ENCODE data around the gene ZNF580. TPM values are rescaled to one million over a fixed set of nuclear protein-coding genes. Genes with fewer than 3 reads are reported as not detected.

ZNF580 gene
- total RNA-seq, 2 experiments from 2014 or later = 24.4 to 50.0 TPM

DNA sequence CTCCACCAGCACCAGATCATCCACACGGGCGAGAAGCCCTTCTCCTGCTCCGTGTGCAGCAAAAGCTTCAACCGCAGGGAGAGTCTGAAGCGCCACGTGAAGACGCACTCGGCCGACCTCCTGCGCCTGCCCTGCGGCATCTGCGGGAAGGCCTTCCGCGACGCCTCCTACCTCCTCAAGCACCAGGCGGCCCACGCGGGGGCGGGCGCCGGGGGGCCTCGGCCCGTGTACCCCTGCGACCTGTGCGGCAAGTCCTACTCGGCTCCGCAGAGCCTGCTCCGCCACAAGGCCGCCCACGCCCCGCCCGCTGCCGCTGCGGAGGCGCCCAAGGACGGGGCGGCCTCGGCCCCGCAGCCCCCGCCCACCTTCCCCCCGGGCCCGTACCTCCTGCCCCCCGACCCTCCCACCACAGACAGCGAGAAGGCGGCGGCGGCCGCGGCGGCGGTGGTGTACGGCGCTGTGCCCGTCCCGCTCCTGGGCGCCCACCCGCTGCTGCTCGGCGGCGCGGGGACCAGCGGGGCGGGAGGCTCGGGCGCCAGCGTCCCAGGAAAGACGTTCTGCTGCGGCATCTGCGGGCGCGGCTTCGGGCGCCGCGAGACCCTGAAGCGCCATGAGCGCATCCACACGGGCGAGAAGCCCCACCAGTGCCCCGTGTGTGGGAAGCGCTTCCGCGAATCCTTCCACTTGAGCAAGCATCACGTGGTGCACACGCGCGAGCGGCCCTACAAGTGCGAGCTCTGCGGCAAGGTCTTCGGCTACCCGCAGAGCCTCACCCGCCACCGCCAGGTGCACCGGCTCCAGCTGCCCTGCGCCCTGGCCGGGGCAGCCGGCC is 25.9 kb upstream of the ZNF580 start:
- no peak overlapping the region for H3K4me2 ChIP-seq (ENCODE audit: low read length)
- no peaks in the 10 kb centered on the region for H3K4me1 ChIP-seq (ENCODE audit: insufficient read depth, low read length, poor library complexity, severe bottlenecking)
- DNase-seq (ENCODE audit: low spot score) = no peak
- H3K36me3 ChIP-seq (ENCODE audit: insufficient read depth, low read length) = peaks cover 39% of the 10 kb centered on the region
- intact Hi-C loops (cut with micrococcal nuclease; ENCODE audit: unreplicated experiment) = no loop called here
- POLR2A ChIA-PET = no interaction called here
- no peak overlapping the region for H2AFZ ChIP-seq (ENCODE audit: low read length)
- BruUV-seq (replicated peaks) = no TSS peak
- H3K9me3 ChIP-seq (ENCODE audit: low read length) = no peaks in the 10 kb centered on the region
- no peaks in the 10 kb centered on the region for H3K9me2 ChIP-seq (ENCODE audit: insufficient read depth, low read length)
- H3K79me2 ChIP-seq (ENCODE audit: insufficient read depth, low read depth, low read length) = no peaks in the 10 kb centered on the region
- H3K4me3 ChIP-seq (ENCODE audit: low read depth, low read length, poor library complexity, severe bottlenecking) = no peak overlapping the region
- TF ChIP-seq EZH2phosphoT487 (IDR thresholded peaks at IDR 0.05; ENCODE audit: borderline replicate concordance, low read depth, low read length) = no peak
- TF ChIP-seq, protein P1, sequence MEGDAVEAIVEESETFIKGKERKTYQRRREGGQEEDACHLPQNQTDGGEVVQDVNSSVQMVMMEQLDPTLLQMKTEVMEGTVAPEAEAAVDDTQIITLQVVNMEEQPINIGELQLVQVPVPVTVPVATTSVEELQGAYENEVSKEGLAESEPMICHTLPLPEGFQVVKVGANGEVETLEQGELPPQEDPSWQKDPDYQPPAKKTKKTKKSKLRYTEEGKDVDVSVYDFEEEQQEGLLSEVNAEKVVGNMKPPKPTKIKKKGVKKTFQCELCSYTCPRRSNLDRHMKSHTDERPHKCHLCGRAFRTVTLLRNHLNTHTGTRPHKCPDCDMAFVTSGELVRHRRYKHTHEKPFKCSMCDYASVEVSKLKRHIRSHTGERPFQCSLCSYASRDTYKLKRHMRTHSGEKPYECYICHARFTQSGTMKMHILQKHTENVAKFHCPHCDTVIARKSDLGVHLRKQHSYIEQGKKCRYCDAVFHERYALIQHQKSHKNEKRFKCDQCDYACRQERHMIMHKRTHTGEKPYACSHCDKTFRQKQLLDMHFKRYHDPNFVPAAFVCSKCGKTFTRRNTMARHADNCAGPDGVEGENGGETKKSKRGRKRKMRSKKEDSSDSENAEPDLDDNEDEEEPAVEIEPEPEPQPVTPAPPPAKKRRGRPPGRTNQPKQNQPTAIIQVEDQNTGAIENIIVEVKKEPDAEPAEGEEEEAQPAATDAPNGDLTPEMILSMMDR (conservative IDR thresholded peaks at IDR 0.05; ENCODE audit: low read length) = no peak
- no peak overlapping the region for H3K27ac ChIP-seq (ENCODE audit: low read depth, low read length, poor library complexity, severe bottlenecking)
- no peaks in the 10 kb centered on the region for H4K20me1 ChIP-seq (ENCODE audit: insufficient read depth, low read length)
- CTCF ChIA-PET (ENCODE audit: unreplicated experiment) = no interaction called here

DNA sequence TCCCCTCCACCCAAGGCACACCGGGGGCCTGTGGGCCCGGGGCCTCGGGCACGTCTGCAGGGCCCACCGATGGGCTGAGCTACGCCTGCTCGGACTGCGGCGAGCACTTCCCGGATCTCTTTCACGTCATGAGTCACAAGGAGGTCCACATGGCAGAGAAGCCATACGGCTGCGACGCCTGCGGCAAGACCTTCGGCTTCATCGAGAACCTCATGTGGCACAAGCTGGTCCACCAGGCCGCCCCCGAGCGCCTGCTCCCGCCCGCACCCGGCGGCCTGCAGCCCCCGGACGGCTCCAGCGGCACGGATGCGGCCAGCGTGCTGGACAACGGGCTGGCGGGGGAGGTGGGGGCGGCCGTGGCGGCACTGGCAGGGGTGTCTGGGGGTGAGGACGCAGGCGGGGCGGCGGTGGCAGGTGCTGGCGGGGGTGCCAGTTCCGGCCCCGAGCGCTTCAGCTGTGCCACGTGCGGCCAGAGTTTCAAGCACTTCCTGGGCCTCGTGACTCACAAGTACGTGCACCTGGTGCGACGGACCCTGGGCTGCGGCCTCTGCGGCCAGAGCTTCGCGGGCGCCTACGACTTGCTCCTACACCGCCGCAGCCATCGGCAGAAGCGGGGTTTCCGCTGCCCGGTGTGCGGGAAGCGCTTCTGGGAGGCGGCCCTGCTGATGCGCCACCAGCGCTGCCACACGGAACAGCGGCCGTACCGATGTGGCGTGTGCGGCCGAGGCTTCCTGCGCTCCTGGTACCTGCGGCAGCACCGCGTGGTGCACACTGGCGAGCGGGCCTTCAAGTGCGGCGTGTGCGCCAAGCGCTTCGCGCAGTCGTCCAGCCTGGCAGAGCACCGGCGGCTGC is 25.0 kb upstream of the ZNF580 start:
- no peaks in the 10 kb centered on the region for H3K9me3 ChIP-seq (ENCODE audit: low read length)
- ChIA-PET POLR2A (no interaction called here), CTCF (ENCODE audit: unreplicated experiment) (no interaction called here)
- no peak overlapping the region for H3K27ac ChIP-seq (ENCODE audit: low read depth, low read length, poor library complexity, severe bottlenecking)
- no peak overlapping the region for H2AFZ ChIP-seq (ENCODE audit: low read length)
- H3K4me1 ChIP-seq (ENCODE audit: insufficient read depth, low read length, poor library complexity, severe bottlenecking) = no peaks in the 10 kb centered on the region
- no TSS peak for BruUV-seq (replicated peaks)
- H3K9me2 ChIP-seq (ENCODE audit: insufficient read depth, low read length) = no peaks in the 10 kb centered on the region
- H3K36me3 ChIP-seq (ENCODE audit: insufficient read depth, low read length) = peaks cover 40% of the 10 kb centered on the region
- H3K4me2 ChIP-seq (ENCODE audit: low read length) = no peak overlapping the region
- H3K4me3 ChIP-seq (ENCODE audit: low read depth, low read length, poor library complexity, severe bottlenecking) = no peak overlapping the region
- no peak for TF ChIP-seq EZH2phosphoT487 (IDR thresholded peaks at IDR 0.05; ENCODE audit: borderline replicate concordance, low read depth, low read length)
- TF ChIP-seq, protein P1 (conservative IDR thresholded peaks at IDR 0.05; ENCODE audit: low read length) = no peak
- no peaks in the 10 kb centered on the region for H3K79me2 ChIP-seq (ENCODE audit: insufficient read depth, low read depth, low read length)
- DNase-seq (ENCODE audit: low spot score) = no peak
- intact Hi-C loops (cut with micrococcal nuclease; ENCODE audit: unreplicated experiment) = no loop called here
- no peaks in the 10 kb centered on the region for H4K20me1 ChIP-seq (ENCODE audit: insufficient read depth, low read length)

All from OCI-LY7 (cell line).